GM12878 (cell line): ENCODE data around the gene CDK11B. TPM values are rescaled to one million over a fixed set of nuclear protein-coding genes. Genes with fewer than 3 reads are reported as not detected.

Source experiments
- ATAC-seq: fragments of 200-7000 bp; cut with Tn5 transposase; 3 replicates; pipeline ENCODE4 v1.9.1; 2020; ENCODE audit warnings: mild to moderate bottlenecking, moderate library complexity
- BruUV-seq: library from RNA; stranded (reverse); fragments of 400-500 nt; replicated peaks from 2 replicates; lab custom pipeline; 2021; lab: Mats Ljungman, UMichigan
- CTCF ChIA-PET: fragments of 300-600 bp; sonication (Branson Sonifier 250); formaldehyde crosslinking; extraction: SDS; loops from one replicate; lab custom pipeline; 2021; ENCODE audit warnings: inconsistent platforms; lab: Yijun Ruan, JAX
- POLR2A ChIA-PET: fragments of 350-600 bp; formaldehyde crosslinking; extraction: SDS; loops from one replicate; lab custom pipeline; 2021; ENCODE audit warnings: inconsistent platforms; lab: Charles Lee
- RAD21 ChIA-PET: fragments of 300-600 bp; sonication (Branson Sonifier 250); formaldehyde crosslinking; loops from one replicate; lab custom pipeline; 2023; ENCODE audit warnings: antibody characterized with exemption; ENCODE audit not compliant: unreplicated experiment; lab: Charles Lee
- SMC1A ChIA-PET: fragments of 300-600 bp; sonication (Branson Sonifier 250); formaldehyde crosslinking; loops from one replicate; lab custom pipeline; 2023; ENCODE audit not compliant: unreplicated experiment, uncharacterized antibody; lab: Charles Lee
- DNase-seq: peaks from one replicate; pipeline ENCODE4 v3.0.0-alpha.2; 2011; ENCODE audit warnings: low read depth, low spot score
- FAIRE-seq: peaks from 3 replicates; lab custom pipeline; 2011; peaks lifted over from hg19 to GRCh38; lab: Jason Lieb, UNC
- H2AFZ ChIP-seq: 2 replicates; pipeline ENCODE4 v1.6.0; 2011; ENCODE audit warnings: low read depth, low read length, control low read depth; ENCODE audit not compliant: control insufficient read depth
- H3K27ac ChIP-seq: 2 replicates; pipeline ENCODE4 v1.5.1; 2011; ENCODE audit warnings: control low read depth; ENCODE audit not compliant: control insufficient read depth, insufficient read depth
- H3K27me3 ChIP-seq, 2 experiments: replicated peaks in 1 of 2; 2 replicates each; pipeline versions ENCODE4 v1.6.0 to v1.6.1; 2011; ENCODE audit warnings: low read length in 1 of 2; ENCODE audit not compliant: control insufficient read depth in 2 of 2, insufficient read depth in 2 of 2
- H3K36me3 ChIP-seq, 2 experiments: 2 replicates each; pipeline ENCODE4 v1.5.1; 2011; ENCODE audit warnings: low read length in 1 of 2; ENCODE audit not compliant: control insufficient read depth in 2 of 2, insufficient read depth in 2 of 2
- H3K4me1 ChIP-seq: 2 replicates; pipeline ENCODE4 v1.6.1; 2011; ENCODE audit warnings: mild to moderate bottlenecking, low read length, moderate library complexity, mixed read lengths; ENCODE audit not compliant: control insufficient read depth, insufficient read depth
- H3K4me2 ChIP-seq: 2 replicates; pipeline ENCODE4 v1.6.0; 2011; ENCODE audit warnings: control low read depth; ENCODE audit not compliant: control insufficient read depth, insufficient read depth
- H3K4me3 ChIP-seq: fragments of 200-600 bp; sonication (generic); 2 replicates; pipeline ENCODE4 v1.5.1; 2016
- H3K79me2 ChIP-seq: 2 replicates; pipeline ENCODE4 v1.6.0; 2011; ENCODE audit warnings: low read length; ENCODE audit not compliant: control insufficient read depth, insufficient read depth
- H3K9ac ChIP-seq: 2 replicates; pipeline ENCODE4 v1.8.0; 2011; ENCODE audit warnings: low read length, control low read depth, mixed read lengths; ENCODE audit not compliant: control insufficient read depth, insufficient read depth
- H3K9me3 ChIP-seq: replicated peaks from 3 replicates; pipeline ENCODE4 v1.5.1; 2011; ENCODE audit warnings: mild to moderate bottlenecking, low read length; ENCODE audit not compliant: control insufficient read depth, insufficient read depth
- H4K20me1 ChIP-seq: 2 replicates; pipeline ENCODE4 v1.6.0; 2011; ENCODE audit not compliant: control insufficient read depth, insufficient read depth
- ATF7 ChIP-seq: fragments of 450-650 bp; IDR thresholded peaks from 2 replicates; pipeline ENCODE4 v1.6.1; 2016; ENCODE audit warnings: low read depth, mild to moderate bottlenecking
- CBX3 ChIP-seq: fragments of 200-600 bp; sonication (generic); IDR thresholded peaks from 2 replicates; pipeline ENCODE4 v1.6.1; 2016; ENCODE audit warnings: low read depth, borderline replicate concordance
- CHD1 ChIP-seq: IDR thresholded peaks from 2 replicates; pipeline ENCODE4 v1.6.1; 2012; ENCODE audit warnings: low read depth, low read length, improper control_type of control experiment
- ELK1 ChIP-seq: IDR thresholded peaks from 2 replicates; pipeline ENCODE4 v1.6.1; 2012; ENCODE audit warnings: low read depth, low read length, improper control_type of control experiment
- MTA2 ChIP-seq: fragments of 450-650 bp; IDR thresholded peaks from 2 replicates; pipeline ENCODE4 v1.6.1; 2016; ENCODE audit warnings: low read depth, mild to moderate bottlenecking, moderate library complexity
- NRF1 ChIP-seq: conservative IDR thresholded peaks from 2 replicates; pipeline ENCODE4 v1.6.1; 2011; ENCODE audit warnings: mild to moderate bottlenecking, low read depth, low read length, improper control_type of control experiment
- RBBP5 ChIP-seq: fragments of 200-600 bp; sonication (generic); conservative IDR thresholded peaks from 2 replicates; pipeline ENCODE4 v1.6.1; 2016
- SKIL ChIP-seq: fragments of 450-650 bp; IDR thresholded peaks from 2 replicates; pipeline ENCODE4 v1.6.1; 2017; ENCODE audit warnings: mild to moderate bottlenecking, low read depth, inconsistent platforms; ENCODE audit not compliant: poor library complexity, severe bottlenecking
- TBL1XR1 ChIP-seq: IDR thresholded peaks from 2 replicates; pipeline ENCODE4 v1.6.1; 2012; ENCODE audit warnings: low read depth, low read length, improper control_type of control experiment
- TCF3 ChIP-seq: IDR thresholded peaks from 2 replicates; pipeline ENCODE4 v1.6.1; 2012; ENCODE audit warnings: low read depth, mild to moderate bottlenecking, low read length, borderline replicate concordance; ENCODE audit not compliant: insufficient read depth
- WGBS: methylation state at CpG from one replicate; pipeline ENCODE4 v1.1.6; 2016; ENCODE audit warnings: low lambda C conversion rate; ENCODE audit not compliant: insufficient replicate concordance, insufficient coverage; ENCODE audit errors: missing lambda C conversion rate; 5-methylcytosine and 5-hydroxymethylcytosine counted together
- in situ Hi-C: fragments of 300-500 bp; cut with MboI; formaldehyde crosslinking; loops from 9 replicates; pipeline ENCODE4 v1.14.3; 2018; ENCODE audit warnings: mixed read lengths
- intact Hi-C: fragments of 100-400 bp; cut with micrococcal nuclease; formaldehyde crosslinking; loops from one replicate; pipeline ENCODE4 v1.14.2; 2022; ENCODE audit not compliant: unreplicated experiment
- polyA plus RNA-seq, 11 experiments: library from polyadenylated mRNA; depleted of rRNA in 4 of 11; unstranded in 6 of 11; stranded (reverse) in 5 of 11; fragments of >200 nt; fragmentation: Nextera tagmentation in 4 of 11; fragmentation: Illumina TruSeq in 1 of 11; extraction: Ambion mirVana in 4 of 11; extraction: Trizol in 1 of 11; gene quantifications; 1 replicate in 1 of 11; 2 replicates in 10 of 11; pipeline versions ENCODE4 v1.2.1 to v1.2.3, GENCODE V29; 2011 to 2016; ENCODE audit warnings: inconsistent platforms in 2 of 11, missing spikeins in 2 of 11, low read depth in 1 of 11
- total RNA-seq, 4 experiments: library from RNA; depleted of rRNA in 3 of 4; stranded (reverse); fragments of >200 nt in 3 of 4; fragmentation: Illumina TruSeq in 1 of 4; extraction: Trizol in 1 of 4; gene quantifications; 2 replicates each; pipeline versions ENCODE4 v1.2.1 to v1.2.3, GENCODE V29; 2013 to 2021
- TF ChIP-seq, protein P1 (sequence below): IDR thresholded peaks from 2 replicates; pipeline ENCODE4 v1.6.1; 2011; ENCODE audit warnings: low read depth, low read length, improper control_type of control experiment, borderline replicate concordance
- TF ChIP-seq, protein P2 (sequence below): fragments of 450-650 bp; IDR thresholded peaks from 2 replicates; pipeline ENCODE4 v1.6.1; 2017; ENCODE audit warnings: mild to moderate bottlenecking, moderate library complexity
- TF ChIP-seq, protein P3 (sequence below): fragments of 450-650 bp; IDR thresholded peaks from 2 replicates; pipeline ENCODE4 v1.6.1; 2017; ENCODE audit warnings: borderline replicate concordance

CDK11B gene
- total and polyA plus RNA-seq, 10 of the 15 experiments (the other 5 are each of a cell fraction or from before 2014, with no cell fraction given): 3.2 to 30.9 (median 18.0) TPM

DNA sequence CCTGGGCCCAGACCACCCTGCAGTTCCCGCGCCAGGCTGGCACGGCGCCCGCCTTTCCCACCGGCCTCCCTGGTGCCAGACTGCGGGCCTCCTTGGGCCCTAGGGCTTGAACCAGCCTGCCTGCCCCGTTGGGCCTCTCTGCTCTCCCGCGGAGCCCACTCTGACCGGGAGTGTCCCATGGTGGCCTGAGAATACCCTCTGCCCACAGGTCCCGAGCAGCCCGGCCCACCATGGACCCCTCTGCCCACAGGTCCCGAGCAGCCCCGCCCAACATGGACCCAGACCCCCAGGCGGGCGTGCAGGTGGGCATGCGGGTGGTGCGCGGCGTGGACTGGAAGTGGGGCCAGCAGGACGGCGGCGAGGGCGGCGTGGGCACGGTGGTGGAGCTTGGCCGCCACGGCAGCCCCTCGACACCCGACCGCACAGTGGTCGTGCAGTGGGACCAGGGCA is 35.6 kb downstream of the CDK11B start:
- Histone ChIP-seq H3K4me1 (no peaks in the 10 kb centered on the region), H3K9me3 (no peaks in the 10 kb centered on the region), H3K9ac (no peak overlapping the region), H3K79me2 (no peaks in the 10 kb centered on the region), H3K27ac (no peak overlapping the region), H3K4me2 (no peak overlapping the region), H3K27me3 (no peaks in the 10 kb centered on the region), H3K4me3 (no peak overlapping the region), H4K20me1 (no peaks in the 10 kb centered on the region), H3K36me3 (no peaks in the 10 kb centered on the region), H2AFZ (no peak overlapping the region)
- no TSS peak for BruUV-seq
- intact Hi-C loops (no loop called here), in situ Hi-C loops (no loop called here)
- CTCF ChIA-PET: no interaction called here
- WGBS: 94% methylated on average over 18 of the region's 33 CpGs
- SMC1A ChIA-PET: no interaction called here
- DNase-seq (no peak), FAIRE-seq (no peak), ATAC-seq (no peak)
- TF ChIP-seq SKIL (no peak), CBX3 (no peak), NRF1 (no peak), TBL1XR1 (no peak), TCF3 (no peak), ELK1 (no peak), ATF7 (no peak), RBBP5 (no peak), CHD1 (no peak), MTA2 (no peak)
- TF ChIP-seq, protein P1, sequence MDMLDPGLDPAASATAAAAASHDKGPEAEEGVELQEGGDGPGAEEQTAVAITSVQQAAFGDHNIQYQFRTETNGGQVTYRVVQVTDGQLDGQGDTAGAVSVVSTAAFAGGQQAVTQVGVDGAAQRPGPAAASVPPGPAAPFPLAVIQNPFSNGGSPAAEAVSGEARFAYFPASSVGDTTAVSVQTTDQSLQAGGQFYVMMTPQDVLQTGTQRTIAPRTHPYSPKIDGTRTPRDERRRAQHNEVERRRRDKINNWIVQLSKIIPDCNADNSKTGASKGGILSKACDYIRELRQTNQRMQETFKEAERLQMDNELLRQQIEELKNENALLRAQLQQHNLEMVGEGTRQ: no peak
- TF ChIP-seq, protein P2, sequence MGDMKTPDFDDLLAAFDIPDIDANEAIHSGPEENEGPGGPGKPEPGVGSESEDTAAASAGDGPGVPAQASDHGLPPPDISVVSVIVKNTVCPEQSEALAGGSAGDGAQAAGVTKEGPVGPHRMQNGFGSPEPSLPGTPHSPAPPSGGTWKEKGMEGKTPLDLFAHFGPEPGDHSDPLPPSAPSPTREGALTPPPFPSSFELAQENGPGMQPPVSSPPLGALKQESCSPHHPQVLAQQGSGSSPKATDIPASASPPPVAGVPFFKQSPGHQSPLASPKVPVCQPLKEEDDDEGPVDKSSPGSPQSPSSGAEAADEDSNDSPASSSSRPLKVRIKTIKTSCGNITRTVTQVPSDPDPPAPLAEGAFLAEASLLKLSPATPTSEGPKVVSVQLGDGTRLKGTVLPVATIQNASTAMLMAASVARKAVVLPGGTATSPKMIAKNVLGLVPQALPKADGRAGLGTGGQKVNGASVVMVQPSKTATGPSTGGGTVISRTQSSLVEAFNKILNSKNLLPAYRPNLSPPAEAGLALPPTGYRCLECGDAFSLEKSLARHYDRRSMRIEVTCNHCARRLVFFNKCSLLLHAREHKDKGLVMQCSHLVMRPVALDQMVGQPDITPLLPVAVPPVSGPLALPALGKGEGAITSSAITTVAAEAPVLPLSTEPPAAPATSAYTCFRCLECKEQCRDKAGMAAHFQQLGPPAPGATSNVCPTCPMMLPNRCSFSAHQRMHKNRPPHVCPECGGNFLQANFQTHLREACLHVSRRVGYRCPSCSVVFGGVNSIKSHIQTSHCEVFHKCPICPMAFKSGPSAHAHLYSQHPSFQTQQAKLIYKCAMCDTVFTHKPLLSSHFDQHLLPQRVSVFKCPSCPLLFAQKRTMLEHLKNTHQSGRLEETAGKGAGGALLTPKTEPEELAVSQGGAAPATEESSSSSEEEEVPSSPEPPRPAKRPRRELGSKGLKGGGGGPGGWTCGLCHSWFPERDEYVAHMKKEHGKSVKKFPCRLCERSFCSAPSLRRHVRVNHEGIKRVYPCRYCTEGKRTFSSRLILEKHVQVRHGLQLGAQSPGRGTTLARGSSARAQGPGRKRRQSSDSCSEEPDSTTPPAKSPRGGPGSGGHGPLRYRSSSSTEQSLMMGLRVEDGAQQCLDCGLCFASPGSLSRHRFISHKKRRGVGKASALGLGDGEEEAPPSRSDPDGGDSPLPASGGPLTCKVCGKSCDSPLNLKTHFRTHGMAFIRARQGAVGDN: no peak
- TF ChIP-seq, protein P3, sequence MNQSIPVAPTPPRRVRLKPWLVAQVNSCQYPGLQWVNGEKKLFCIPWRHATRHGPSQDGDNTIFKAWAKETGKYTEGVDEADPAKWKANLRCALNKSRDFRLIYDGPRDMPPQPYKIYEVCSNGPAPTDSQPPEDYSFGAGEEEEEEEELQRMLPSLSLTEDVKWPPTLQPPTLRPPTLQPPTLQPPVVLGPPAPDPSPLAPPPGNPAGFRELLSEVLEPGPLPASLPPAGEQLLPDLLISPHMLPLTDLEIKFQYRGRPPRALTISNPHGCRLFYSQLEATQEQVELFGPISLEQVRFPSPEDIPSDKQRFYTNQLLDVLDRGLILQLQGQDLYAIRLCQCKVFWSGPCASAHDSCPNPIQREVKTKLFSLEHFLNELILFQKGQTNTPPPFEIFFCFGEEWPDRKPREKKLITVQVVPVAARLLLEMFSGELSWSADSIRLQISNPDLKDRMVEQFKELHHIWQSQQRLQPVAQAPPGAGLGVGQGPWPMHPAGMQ: no peak
- POLR2A ChIA-PET: no interaction called here
- RAD21 ChIA-PET: no interaction called here
